OCI-LY3 (cell line): ENCODE measurements around the gene KBTBD13.

Source experiments
- EZH2phosphoT487 ChIP-seq: fragments of 200-600 bp; shearing (Covaris generic); IDR thresholded peaks from 2 replicates; pipeline ENCODE4 v1.6.1; 2018; ENCODE audit warnings: antibody characterized with exemption, mixed run types, low read depth
- TF ChIP-seq, protein P1 (sequence below): fragments of 200-600, 300-600 bp; sonication (generic); IDR thresholded peaks from 2 replicates; pipeline ENCODE4 v1.5.1; 2014; ENCODE audit warnings: antibody characterized with exemption, low read length, low read depth

- TF ChIP-seq, protein P1, sequence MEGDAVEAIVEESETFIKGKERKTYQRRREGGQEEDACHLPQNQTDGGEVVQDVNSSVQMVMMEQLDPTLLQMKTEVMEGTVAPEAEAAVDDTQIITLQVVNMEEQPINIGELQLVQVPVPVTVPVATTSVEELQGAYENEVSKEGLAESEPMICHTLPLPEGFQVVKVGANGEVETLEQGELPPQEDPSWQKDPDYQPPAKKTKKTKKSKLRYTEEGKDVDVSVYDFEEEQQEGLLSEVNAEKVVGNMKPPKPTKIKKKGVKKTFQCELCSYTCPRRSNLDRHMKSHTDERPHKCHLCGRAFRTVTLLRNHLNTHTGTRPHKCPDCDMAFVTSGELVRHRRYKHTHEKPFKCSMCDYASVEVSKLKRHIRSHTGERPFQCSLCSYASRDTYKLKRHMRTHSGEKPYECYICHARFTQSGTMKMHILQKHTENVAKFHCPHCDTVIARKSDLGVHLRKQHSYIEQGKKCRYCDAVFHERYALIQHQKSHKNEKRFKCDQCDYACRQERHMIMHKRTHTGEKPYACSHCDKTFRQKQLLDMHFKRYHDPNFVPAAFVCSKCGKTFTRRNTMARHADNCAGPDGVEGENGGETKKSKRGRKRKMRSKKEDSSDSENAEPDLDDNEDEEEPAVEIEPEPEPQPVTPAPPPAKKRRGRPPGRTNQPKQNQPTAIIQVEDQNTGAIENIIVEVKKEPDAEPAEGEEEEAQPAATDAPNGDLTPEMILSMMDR: no peak
- no peak for TF ChIP-seq EZH2phosphoT487
Observed at GRCh38 chr15:65048241-65048640, 28.3 kb upstream of the KBTBD13 start.
